Activated T-helper 9 cell treated with anti-CD3 and anti-CD28 coated beads, Interleukin-2, amount 50 U/mL, for 16 hours (primary cell): ENCODE measurements around the gene NPR2.

Experiments
- DNase-seq: peaks from one replicate; pipeline ENCODE4 v3.0.0-alpha.2; 2020; ENCODE audit warnings: low read depth

Gene NPR2

DNA sequence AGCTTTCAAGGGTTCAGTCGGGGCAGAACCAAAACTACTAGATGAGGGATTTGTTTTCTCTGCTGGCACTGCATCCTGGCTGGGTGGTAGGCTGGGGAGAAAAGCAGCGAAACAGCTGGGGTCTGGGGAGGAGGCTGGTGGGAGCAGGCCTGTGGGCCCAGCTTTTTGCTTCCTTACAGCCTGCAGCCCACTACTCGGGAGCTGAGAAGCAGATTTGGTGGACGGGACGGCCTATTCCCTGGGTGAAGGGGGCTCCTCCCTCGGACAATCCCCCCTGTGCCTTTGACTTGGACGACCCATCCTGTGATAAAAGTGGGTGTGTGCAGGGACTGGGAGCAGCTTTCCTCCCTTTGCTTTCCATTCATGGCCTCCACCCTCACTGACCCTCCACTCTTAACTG is 9.1 kb downstream of the NPR2 start:
- no peak for DNase-seq

DNA sequence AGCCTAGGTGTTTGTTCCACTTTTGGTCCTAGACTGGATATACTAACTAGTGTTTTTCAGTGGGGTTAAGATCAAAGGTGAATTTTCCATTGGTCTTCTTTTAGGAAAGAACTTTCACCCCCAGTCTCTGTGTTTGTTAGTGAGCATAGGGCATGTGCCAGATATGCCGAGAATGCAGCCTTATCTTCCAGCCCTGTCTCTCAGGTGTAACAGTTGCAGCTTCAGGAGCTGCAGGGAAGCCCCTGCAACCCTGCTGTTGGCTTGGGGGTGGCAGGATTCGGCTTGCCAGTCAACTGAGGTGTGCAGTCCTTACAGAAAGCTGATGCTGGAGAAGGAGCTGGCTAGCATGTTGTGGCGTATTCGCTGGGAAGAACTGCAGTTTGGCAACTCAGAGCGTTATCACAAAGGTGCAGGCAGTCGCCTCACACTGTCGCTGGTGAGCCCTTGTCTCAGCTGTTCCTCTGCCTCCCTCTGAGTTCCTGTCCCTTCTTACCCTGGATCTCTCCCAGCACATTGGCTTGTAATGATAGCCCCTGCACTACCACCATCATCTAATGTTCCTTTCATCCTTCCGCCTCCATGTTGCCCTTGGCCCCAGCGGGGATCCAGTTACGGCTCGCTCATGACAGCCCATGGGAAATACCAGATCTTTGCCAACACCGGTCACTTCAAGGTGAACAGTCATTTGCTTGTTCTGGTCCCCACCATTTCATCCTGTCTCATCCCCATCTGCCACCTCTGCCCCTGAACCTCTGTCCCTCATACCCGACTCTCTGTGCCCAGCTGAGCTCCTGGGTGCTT is 10.1 kb downstream of the NPR2 start:
- no peak for DNase-seq

DNA sequence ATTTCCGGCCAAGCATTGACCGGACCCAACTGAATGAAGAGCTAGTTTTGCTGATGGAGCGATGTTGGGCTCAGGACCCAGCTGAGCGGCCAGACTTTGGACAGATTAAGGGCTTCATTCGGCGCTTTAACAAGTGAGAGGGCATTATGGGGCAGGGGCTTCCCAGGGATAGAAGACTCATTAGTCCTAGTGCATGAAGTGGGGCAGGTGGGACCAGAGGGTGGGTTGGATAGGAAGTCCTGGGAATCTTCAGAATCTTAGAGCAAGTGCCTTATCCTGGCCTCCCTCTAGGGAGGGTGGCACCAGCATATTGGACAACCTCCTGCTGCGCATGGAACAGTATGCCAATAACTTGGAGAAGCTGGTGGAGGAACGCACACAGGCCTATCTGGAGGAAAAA is 14.7 kb downstream of the NPR2 start:
- DNase-seq, result no peak

DNA sequence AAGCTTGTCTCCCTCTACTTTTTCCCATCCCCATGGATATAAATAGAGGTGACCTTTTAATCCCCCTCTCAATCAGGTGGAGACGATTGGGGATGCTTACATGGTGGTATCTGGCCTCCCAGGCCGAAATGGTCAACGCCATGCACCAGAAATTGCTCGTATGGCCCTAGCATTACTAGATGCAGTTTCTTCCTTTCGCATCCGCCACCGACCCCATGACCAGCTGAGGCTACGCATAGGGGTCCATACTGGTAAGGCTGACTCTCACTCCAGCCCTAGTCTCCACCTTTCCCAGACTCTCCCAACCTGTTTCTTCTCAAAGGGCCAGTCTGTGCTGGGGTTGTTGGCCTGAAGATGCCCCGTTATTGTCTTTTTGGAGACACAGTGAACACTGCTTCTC is 17.0 kb downstream of the NPR2 start:
- no peak for DNase-seq

DNA sequence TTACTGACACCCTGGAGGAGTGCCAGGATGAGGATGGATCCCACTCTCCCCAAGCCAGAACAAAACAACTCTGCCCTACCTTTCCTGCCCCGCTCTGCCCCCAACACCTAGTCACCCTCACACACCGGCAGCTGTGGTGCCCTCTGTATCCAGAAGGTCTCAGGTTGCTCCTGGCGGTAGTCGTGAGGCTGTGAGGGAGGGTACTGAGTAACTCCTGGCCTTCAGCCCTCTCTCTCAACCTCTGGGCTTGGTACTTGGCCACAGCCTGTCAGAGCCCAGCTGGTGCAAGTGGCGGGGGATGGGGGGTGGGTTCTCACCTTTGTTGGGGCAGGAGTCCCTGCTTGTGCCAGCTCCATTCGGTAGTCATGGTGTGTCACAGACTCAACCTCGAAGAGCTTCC is 18.7 kb downstream of the NPR2 start:
- DNase-seq, result no peak

DNA sequence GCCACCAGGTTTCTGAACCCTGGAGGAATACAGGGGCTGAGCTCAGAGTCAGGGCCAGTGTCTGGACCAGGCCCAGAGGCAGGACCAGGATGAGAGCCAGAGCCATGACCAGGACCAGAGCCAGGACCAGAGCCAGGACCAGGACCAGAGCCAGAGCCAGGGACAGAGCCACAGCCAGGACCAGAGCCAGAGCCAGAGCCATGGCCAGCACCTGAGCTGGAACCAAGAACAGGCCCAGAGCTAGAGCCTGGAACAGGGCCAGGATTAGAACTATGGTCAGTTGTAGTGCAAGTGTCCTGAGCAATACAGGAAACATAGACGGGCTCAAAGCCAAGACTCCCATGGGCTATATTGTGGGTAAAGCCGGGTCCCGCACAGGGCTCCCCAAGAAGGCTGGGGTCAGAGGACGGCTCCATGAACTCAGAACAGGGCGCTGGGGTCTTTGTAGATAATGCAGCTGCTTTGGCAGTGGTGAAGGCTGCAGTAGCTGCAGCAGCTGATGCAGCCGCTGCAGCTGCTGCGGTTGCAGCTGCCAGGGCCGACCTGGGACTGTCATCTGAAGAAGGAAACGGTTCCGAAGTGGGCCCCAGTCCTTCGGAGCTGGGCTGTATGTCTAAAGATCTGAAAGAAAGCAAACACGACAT is 20.1 kb downstream of the NPR2 start:
- no peak for DNase-seq

DNA sequence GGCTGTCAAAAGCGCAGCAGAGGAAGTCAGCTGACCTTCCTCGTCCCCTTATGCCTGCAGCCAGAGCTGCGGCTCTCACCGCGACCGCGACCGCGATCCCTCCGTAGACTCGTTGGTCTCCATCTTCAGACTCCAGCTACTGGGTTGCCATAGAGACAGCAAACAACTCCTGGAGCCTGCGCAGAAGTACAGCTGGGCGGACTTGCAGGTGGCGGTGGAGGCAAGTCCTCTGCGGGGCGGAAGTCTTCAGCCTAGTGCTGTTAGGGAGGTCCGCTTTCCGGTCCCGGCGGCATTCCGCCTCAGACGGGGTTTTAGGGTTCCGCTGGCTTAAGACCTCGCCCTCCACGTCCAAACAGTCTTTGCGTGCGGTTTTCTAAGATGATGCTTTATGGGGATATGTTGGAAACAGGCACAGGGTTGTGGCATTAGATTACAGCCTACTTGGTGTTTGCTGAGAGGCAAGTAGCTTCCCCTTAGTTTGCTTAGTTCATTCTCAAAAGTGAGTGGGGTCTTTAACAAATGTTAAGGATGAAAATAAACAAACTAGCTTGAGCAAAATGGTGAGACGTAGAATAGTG is 20.7 kb downstream of the NPR2 start, which contains the start of gene SPAG8:
SPAG8 (minus strand) TSS at position 238 of the 578 bp plus-strand sequence; CDS start at position 123, 115 bp downstream.
- DNase-seq, result peak; percentile 88

DNA sequence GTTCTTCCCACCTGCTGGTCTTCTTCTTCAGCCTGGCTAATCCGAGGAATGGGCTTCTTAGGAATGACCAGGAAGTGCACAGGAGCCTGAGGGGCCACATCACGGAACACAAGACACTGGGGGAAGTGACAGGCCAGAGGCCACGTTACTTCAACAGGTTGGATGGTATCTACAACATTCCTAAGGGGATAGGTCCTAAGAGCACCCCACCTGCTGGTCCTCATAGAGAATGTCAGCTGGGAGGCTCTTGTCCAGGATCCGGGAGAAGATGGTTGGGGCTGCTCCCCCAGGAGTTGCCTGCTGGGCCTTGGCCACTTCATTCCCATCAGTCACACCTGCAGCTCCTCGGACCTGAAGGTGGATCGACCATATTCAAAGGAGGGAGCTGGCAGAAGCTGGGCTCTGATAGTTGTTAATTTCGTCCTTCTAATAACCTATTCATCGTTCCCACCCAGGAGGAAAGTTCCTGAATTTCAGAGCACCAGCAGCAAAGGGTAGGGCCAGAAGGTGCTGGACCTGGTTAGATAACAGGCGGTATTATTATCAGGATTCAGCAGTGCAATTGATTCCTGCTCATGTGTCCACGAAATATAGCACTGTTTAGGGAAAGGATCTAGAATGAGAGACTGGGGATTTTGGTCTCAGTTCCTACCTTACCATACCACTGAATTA is 22.2 kb downstream of the NPR2 start:
- no peak for DNase-seq

DNA sequence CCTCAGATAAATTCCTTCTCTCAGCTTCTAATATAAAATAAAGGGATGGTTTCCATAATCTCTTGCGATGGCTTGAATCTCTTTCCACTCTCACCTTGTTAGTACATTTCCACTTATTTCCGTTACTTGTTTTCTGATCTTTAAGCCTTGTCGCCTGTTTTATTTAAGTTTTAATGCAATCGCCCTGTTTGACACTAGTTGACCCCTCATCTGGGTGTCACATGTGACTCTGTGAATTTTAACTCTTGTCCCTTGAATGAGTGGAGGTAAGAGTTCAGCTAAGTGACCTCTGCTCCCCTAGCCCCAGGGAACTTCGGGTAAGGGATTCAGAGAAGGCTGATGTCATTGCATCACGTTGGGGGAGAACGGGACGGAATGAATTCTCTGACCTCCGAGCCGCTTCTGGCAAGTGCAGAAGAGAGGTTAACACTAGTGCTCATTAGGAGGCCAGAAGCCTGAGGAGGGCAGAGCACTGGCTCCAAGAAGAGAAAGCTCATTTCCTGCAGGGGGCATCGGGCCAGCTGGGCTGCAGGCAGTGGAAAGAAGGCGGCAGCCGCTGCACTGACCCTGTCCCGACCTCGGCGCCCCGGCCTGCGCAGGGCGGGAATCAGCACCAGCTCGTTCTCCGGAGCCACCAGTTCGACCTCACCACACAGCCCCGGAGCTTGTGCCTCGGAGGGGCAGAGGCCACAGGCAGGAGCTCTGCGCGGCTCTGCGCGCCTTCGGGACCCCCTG is 22.9 kb downstream of the NPR2 start:
- no peak for DNase-seq

DNA sequence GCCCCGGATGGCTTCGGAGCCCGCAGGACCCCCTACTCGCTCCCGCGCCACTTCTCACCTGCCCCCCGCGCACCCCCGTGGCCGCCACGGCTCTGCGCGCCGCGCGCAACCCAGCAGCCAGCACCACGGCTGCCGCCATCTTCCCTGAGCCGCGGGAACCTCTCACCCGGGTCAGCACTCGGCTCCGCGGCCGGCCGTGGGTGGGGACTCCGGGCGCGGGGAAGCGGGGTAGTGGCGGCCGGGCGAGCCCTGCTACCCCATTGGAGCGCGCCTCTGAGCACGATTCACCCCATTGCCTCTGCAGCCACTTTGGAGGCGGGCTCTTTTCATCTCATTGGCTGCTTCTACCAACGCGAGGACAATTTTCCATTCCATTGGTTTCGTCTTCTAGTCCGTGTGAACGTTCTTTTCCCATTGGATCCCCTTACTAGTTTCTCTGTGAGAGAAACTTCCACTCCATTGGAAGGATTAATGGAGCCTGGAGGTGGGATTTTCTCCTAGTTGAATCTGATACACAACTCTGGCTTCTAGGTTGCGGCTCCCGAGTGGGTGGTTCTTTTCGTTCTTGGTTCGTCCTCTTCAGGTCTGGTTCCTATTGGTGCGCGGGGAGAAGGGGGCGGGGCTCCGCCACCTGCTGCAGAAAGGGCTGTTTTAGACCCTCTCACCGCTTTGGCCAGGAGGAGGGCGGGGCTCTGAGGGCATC is 23.6 kb downstream of the NPR2 start, which contains the start of gene HINT2:
HINT2 (minus strand) TSS at position 202 of the 703 bp plus-strand sequence; CDS start at position 139, 63 bp downstream.
- peak; percentile 94 for DNase-seq

DNA sequence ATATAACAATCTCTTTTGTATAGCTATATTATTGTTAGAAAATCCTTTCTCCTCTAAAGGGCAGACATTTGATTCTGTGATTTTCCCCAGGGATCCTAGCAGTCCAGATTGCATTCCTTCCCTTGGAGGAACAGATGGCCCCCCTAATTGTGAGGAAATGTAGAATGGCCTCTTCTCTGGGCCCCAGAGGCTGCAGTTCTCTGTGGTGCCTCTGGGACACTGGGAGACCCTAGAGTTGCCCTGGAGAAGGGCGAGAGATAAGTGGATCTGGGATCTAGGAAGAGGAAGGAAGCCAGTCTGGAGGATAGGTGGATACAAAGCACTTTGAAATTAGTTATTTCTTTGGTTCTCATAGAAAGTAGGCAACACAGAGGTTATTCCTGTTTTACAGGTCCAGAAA is 25.3 kb downstream of the NPR2 start:
- no peak for DNase-seq

DNA sequence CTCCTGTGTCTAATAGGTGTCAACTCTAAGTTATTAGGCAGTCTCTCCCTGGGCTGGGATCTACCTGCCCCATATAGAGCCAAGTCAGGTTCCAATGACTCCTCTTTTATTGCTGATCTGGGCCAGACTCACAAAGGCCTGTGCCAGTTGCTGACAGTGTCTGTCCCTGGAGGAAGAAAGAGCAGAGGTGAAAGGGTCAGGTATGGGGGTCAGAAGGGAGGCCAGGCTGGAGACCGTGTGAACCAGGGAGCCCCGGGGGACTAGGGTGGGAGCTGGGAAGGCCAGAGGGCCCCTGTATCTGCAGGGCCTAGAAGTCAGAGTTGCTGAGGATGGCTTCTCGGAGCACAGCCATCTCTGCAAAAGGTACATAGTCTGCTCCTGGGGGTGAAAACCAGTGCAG is 26.9 kb downstream of the NPR2 start:
- DNase-seq, result no peak

DNA sequence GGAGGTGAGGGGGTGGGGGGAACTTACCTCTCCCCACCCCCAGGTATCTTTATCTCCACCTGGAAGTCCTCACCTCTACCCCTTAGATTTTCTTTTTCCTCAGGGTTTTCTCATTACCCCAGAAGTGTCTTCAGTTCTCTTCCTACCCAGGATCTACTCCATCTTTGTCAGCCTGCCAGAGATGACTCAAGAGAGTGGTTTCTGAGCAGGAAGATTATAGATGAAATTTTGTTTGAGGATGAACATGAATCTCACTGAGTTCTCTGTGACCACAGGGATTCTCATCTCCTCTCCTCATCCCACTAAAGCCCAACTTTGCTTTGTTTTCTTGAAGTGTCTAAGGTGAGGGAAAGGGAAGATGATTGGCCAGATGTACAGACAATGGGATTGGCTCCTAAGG is 28.7 kb downstream of the NPR2 start:
- DNase-seq, result no peak

DNA sequence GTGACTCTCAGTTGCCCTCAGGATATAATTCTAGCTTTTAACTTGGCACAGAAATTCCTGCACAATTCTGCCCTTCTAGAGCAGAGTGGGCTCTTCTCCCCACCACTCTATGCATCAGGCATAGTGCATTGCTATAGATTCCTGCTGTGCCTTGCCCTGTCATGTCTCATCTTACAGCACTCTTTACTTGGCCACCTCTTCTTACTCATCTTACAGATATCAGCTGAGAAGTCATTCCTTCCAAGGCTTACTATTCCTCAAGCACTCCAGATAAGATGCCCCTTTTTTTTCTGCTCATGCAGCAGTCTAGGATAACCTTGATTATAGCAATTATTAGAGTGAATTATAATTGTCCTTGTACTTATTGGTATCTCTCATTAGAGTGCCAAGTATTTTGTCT is 31.5 kb downstream of the NPR2 start:
- no peak for DNase-seq

DNA sequence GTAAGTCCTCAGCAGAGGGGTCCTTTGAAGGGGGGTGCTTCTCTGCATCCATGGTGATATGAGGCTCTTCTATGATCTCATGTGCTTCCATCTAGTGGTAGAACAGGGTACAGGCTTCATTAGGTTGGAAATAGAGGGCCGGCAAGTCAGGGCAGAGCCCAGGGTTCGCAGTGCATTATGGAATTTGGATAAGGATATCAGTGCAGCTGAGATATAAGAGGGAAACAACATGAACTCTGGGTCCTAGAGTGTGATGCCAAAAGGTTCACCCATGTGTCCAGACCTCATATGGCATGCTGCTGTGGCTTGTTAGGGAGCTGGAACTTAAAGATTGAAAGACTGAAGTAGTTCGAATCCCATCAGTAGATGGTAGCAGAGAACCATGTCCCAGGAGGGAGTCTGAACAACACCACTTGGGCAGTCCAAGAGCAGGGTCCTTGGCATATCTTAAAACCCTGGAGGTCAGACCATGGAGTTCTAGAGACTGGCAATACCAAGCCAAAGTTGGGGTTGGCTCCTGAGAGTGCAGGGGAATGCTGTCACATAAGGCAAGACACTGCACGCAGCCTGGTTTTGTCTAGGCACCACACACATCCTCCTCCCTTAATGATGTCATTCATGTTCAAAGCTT is 34.8 kb downstream of the NPR2 start:
- no peak for DNase-seq

DNA sequence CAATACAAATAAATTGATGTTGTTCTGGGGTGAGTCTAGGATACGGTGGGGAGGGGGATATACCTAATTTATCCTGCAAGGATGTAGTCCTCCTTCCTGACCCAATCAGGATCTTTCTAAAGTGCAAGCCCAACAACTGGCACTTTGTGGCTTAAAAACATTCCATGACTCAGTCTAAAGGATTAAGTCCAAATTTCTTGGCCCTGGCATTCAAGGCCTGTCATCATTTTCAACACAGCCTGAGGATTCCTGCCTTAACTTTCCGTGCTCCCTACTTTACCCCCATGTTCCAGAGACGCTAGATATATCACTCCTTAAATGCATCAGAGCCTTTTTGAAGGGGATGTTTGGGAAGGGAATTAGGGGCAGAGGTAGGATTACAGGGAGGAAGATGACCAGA is 36.1 kb downstream of the NPR2 start:
- no peak for DNase-seq

DNA sequence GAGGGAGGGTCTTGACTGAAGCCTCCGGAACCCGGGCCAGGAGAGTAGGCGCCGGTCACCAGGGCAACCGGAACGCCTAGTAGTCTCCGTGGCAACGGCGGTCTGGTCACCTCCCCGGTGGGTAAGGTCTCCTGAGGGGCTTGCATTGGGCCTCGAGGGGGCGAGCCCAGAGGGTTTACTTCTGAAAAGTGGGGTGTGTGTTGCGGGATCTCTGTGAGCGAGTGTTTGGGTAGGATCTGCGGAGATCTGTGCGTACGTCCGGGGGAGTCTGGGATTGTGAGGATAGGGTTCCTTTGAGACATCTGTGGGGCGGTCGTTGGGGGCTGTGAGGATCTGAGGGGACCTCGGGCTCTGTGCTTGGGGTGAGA is 37.3 kb downstream of the NPR2 start, which contains the start of gene FAM221B:
FAM221B (minus strand) TSS at position 17 of the 368 bp plus-strand sequence. CDS start 2,571 bp downstream, outside the sequence.
- DNase-seq, result no peak

DNA sequence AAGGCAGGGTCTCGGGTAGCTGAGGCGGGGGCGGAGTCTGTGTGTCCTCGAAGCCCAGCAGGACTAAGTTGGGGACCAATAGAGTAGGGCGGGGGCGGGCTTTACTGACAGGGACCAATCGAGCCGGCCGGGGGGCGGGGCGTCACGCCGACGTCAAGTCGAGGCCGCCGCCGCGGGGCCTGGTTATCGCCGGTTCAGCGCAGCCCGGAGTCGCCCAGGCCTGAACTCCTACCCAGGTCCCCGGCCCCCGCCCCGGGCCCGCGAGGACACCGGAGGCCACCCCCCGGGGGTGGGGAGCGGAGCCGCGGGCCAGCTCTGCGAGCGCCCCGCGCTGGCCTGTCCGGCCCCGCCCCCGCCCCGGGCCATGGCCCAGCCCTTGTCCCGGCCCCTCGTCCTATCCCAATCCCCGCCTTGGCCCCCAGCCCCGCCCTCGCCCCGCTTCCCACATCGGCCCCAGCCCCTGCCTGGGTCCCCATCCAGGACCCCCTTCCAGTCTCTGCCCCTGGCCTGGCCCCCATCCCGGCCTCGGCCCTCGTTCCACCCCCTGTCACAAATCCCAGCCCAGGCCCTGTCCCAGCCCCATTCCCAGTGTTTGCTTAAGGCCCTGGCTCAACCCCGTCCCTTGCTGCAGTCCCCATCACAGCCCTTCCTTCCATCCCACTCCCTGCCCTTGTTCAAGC is 37.8 kb downstream of the NPR2 start, which contains the start of gene TMEM8B:
TMEM8B (plus strand) TSS at position 145 of the 680 bp plus-strand sequence; CDS start at position 365, 220 bp downstream.
- DNase-seq, result peak; percentile 95

DNA sequence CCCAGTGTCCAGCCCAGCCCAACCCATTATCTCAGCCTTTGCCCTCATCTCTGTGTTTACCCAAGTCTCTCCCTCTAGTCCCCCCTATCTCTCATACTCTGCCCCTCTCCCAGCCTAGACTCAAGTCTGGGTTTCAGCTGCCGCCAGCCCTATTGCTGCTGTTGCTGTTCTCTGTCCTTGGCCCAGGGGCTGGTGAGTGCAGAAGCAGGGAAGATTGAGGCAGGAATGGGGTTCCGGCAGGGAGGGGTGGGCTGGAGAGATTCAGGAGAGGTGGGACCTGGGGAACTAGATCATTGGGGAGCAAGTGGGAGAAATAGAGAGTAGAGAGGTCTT is 38.3 kb downstream of the NPR2 start:
- DNase-seq, result no peak

DNA sequence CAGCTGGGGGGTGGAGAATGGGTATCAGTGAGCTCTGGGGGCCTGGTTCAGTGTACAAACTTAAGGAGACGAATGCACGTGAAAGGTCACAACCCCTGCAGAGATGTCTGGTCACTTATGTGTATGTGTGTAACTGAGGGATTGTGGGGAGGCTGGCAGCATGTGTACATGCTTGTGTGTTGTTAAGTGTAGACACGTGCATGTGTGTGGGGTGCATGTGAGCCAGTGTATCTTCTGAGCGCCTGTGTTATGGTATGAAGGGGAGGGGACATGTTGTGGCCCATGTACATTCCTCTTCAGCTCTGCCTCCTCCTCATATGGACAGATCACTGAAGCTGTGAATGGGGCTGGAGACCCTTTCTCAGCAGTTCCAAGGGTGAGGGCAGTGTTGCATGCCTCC is 39.6 kb downstream of the NPR2 start:
- DNase-seq, result no peak
